Activated B cell treated with CpG ODN at 0.5 μM for 24 hours (primary cell): Measurements from ENCODE around the gene ADCY5. TPM values are rescaled to one million over a fixed set of nuclear protein-coding genes. Genes with fewer than 3 reads are reported as not detected.

Source experiments
- ATAC-seq: fragments of 200-7000 bp; cut with Tn5 transposase; one replicate; pipeline ENCODE4 v1.10.0; 2021; ENCODE audit warnings: low read depth, mild to moderate bottlenecking, moderate library complexity
- CTCF ChIA-PET: fragments of 350-600 bp; sonication (Branson Sonifier 250); formaldehyde crosslinking; loops from one replicate; lab custom pipeline; 2021; ENCODE audit warnings: antibody characterized with exemption; lab: Charles Lee
- POLR2A ChIA-PET: fragments of 350-600 bp; sonication (Branson Sonifier 250); formaldehyde crosslinking; loops from one replicate; lab custom pipeline; 2021; ENCODE audit warnings: antibody characterized with exemption; lab: Charles Lee
- DNase-seq: peaks from one replicate; pipeline ENCODE4 v3.0.0; 2022
- H3K27ac Mint-ChIP-seq: one replicate; pipeline ENCODE4 v1.8.0; 2020; ENCODE audit warnings: mixed read lengths
- H3K27me3 Mint-ChIP-seq: one replicate; pipeline ENCODE4 v1.8.0; 2021; ENCODE audit warnings: mixed read lengths
- H3K36me3 Mint-ChIP-seq: one replicate; pipeline ENCODE4 v1.8.0; 2021; ENCODE audit warnings: low read depth, mixed read lengths
- H3K4me1 Mint-ChIP-seq: one replicate; pipeline ENCODE4 v1.8.0; 2021; ENCODE audit warnings: mixed read lengths
- H3K4me3 Mint-ChIP-seq: one replicate; pipeline ENCODE4 v1.8.0; 2020; ENCODE audit warnings: mild to moderate bottlenecking, mixed read lengths
- H3K9me3 Mint-ChIP-seq: one replicate; pipeline ENCODE4 v1.8.0; 2020; ENCODE audit warnings: mixed read lengths
- intact Hi-C: fragments of 100-400 bp; cut with micrococcal nuclease; formaldehyde crosslinking; loops from one replicate; pipeline ENCODE4 v1.15.1; 2024
- total RNA-seq: library from RNA; stranded (reverse); gene quantifications from 2 replicates; pipeline ENCODE4 v1.2.3, GENCODE V29; 2022
- TF ChIP-seq, protein P1 (sequence below): fragments of 200-600 bp; IDR thresholded peaks from one replicate; pipeline ENCODE4 v1.8.0; 2022; ENCODE audit warnings: antibody characterized with exemption, mild to moderate bottlenecking

ADCY5 gene
- total RNA-seq, 1 donor from 2014 or later = not detected

DNA sequence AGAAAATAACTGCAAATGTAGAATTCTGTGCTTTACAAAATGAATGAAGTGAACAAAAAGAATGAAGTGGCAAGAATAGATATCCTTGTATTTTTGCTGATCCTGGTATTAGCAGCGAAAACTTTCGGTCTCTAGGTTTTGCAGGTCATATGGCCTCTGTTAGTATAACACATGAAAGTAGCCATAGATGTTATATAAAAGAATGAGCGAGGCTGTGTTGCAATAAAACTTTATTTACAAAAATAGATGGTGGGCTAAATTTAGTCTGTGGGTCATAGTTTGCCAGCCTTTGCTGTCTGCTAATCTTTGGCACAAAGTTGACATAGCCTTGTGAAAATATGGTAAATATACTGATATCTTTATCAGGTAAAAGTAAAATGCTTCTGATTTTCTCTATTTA lies 212.0 kb downstream of the ADCY5 start:
- Mint-ChIP-seq H3K27ac (no peak overlapping the region), H3K36me3 (peaks cover 57% of the 10 kb centered on the region), H3K4me1 (no peaks in the 10 kb centered on the region), H3K9me3 (no peaks in the 10 kb centered on the region), H3K27me3 (no peaks in the 10 kb centered on the region), H3K4me3 (no peak overlapping the region)
- POLR2A ChIA-PET = no interaction called here
- CTCF ChIA-PET = no interaction called here
- intact Hi-C loops = no loop called here
- TF ChIP-seq, protein P1, sequence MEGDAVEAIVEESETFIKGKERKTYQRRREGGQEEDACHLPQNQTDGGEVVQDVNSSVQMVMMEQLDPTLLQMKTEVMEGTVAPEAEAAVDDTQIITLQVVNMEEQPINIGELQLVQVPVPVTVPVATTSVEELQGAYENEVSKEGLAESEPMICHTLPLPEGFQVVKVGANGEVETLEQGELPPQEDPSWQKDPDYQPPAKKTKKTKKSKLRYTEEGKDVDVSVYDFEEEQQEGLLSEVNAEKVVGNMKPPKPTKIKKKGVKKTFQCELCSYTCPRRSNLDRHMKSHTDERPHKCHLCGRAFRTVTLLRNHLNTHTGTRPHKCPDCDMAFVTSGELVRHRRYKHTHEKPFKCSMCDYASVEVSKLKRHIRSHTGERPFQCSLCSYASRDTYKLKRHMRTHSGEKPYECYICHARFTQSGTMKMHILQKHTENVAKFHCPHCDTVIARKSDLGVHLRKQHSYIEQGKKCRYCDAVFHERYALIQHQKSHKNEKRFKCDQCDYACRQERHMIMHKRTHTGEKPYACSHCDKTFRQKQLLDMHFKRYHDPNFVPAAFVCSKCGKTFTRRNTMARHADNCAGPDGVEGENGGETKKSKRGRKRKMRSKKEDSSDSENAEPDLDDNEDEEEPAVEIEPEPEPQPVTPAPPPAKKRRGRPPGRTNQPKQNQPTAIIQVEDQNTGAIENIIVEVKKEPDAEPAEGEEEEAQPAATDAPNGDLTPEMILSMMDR = no peak
- ATAC-seq = no peak
- DNase-seq = no peak

Other genes starting within 250 kb of the ADCY5 start
- 13.5 and 15.9 TPM in 2 replicates for gene SEC22A, start 247.1 kb downstream of the ADCY5 start, total RNA-seq
- 31.9 and 32.9 TPM in 2 replicates for gene HACD2, start 136.0 kb upstream of the ADCY5 start, total RNA-seq